ENCODE results near the gene TMEM232.

DNA sequence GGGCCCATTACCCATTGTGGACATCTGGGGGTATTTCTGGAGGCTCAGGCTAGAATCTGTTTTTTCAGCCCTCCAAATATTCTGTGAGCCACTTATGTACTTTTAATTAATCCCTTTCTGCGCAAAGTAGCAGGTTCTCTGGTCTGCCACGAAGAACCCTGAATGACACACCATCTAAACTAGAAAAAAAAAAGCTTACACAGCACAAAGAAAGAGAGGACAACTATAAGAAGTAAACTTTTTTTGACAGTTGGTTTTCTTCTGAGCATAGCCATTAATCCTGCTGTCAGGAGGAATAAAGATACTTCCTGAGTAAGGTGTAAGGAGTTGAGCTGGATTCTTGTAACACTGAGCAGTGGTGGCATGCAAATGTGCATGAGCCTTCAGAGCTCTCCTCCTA, 327.5 kb downstream of the TMEM232 start:
- TF ChIP-seq, protein P1, sequence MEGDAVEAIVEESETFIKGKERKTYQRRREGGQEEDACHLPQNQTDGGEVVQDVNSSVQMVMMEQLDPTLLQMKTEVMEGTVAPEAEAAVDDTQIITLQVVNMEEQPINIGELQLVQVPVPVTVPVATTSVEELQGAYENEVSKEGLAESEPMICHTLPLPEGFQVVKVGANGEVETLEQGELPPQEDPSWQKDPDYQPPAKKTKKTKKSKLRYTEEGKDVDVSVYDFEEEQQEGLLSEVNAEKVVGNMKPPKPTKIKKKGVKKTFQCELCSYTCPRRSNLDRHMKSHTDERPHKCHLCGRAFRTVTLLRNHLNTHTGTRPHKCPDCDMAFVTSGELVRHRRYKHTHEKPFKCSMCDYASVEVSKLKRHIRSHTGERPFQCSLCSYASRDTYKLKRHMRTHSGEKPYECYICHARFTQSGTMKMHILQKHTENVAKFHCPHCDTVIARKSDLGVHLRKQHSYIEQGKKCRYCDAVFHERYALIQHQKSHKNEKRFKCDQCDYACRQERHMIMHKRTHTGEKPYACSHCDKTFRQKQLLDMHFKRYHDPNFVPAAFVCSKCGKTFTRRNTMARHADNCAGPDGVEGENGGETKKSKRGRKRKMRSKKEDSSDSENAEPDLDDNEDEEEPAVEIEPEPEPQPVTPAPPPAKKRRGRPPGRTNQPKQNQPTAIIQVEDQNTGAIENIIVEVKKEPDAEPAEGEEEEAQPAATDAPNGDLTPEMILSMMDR (IDR thresholded peaks at IDR 0.05 in 4 of 5, conservative IDR thresholded peaks at IDR 0.05 in 1 of 5), result no peak
- no peak for TF ChIP-seq POLR2A (IDR thresholded peaks at IDR 0.05)
